Measurements from ENCODE around the gene PLXNA1.

PLXNA1 gene

DNA sequence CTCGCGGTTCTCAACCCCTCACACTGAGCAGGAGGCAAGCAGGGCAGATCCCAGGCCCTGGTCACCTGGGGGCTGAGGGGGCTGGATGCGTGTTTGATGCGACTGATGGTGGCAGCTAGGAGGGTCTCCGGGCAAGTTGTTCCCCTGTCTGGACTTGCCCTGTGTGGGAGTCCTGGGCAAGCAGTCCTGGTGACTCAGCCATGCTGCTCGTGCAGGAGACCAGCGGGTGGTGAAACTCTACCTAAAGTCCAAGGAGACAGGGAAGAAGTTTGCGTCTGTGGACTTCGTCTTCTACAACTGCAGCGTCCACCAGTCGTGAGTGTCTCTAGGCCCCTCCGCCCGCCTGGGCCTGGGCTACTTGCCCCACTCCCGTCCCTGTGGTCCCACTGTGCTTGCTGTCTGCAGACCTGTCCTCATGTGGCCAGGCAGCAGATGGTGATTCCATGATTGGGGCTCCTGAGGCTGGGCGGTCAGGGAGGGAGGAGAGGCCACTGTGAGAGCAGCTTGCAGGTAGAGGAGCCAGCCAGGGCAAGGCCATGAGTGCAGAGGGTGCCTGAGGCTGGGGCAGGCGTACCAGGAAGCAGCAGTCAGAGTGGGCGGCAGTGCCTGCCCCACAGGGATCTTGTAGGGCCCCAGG, 23.1 kb downstream of the PLXNA1 start:
- ChIA-PET CTCF (no interaction called here), POLR2A (no interaction called here)
- DNase-seq (ENCODE audit: extremely low spot score): no peak
- TF ChIP-seq, protein P1, sequence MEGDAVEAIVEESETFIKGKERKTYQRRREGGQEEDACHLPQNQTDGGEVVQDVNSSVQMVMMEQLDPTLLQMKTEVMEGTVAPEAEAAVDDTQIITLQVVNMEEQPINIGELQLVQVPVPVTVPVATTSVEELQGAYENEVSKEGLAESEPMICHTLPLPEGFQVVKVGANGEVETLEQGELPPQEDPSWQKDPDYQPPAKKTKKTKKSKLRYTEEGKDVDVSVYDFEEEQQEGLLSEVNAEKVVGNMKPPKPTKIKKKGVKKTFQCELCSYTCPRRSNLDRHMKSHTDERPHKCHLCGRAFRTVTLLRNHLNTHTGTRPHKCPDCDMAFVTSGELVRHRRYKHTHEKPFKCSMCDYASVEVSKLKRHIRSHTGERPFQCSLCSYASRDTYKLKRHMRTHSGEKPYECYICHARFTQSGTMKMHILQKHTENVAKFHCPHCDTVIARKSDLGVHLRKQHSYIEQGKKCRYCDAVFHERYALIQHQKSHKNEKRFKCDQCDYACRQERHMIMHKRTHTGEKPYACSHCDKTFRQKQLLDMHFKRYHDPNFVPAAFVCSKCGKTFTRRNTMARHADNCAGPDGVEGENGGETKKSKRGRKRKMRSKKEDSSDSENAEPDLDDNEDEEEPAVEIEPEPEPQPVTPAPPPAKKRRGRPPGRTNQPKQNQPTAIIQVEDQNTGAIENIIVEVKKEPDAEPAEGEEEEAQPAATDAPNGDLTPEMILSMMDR (IDR thresholded peaks at IDR 0.05; ENCODE audit: control extremely low read depth, extremely low read depth, low read depth, missing control alignments): no peak

DNA sequence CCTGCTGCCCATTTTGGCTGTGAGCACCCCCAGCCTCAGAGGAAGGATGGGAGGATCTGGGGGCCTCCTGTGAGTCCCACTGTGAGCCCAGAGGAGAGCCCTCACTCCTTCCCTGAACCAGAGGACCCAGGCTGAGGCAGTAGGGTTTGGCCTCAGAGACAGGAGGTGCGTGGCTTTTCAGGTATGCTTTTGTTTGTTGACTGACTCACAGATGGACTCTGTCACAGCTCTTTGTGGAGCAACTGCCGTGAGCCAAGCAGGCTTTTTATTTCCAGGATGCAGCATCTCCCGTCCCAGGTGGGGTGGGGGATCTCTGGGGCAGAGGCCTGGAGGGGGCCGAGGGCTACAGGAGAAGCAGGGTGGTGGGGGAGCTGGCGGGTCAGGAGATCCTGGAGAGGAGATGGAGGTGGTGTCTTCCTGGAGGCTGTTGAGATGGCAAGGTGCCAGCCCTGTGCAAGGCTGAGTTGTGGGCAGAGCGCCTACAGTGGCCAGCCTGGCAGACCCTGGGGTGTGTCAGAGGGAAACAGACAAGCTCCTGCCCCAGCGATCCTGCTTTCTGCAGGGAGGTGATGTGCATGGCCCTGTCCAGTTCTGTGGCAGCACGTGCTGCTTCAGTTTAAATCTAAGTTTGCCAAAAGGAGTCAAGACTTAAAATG, 24.0 kb downstream of the PLXNA1 start:
- TF ChIP-seq, protein P1 (IDR thresholded peaks at IDR 0.05; ENCODE audit: control extremely low read depth, extremely low read depth, low read depth, missing control alignments): no peak
- CTCF ChIA-PET: no interaction called here
- DNase-seq (ENCODE audit: extremely low spot score): no peak
- POLR2A ChIA-PET: no interaction called here

DNA sequence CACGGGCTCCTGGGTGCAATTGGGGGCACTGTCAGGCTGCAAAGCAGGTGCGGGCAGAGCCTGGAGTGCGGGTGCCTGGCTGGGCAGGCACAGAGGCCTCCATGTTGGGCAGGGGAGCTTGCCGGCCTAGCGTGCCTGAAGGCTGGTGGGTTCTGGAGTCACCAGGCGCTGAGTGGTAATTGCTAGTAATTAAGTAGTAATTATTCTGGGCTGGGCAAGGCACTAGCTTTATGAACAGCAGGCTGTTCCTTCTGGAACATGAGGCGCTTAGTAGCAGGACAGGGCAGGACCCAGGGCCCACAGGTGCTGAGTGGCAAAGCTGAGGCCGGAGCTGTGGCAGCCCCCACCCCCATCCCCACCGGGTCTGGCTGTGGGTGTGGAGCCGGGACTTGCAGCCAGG, 25.3 kb downstream of the PLXNA1 start:
- TF ChIP-seq, protein P1 (IDR thresholded peaks at IDR 0.05; ENCODE audit: control extremely low read depth, extremely low read depth, low read depth, missing control alignments): no peak
- no peak for DNase-seq (ENCODE audit: extremely low spot score)
- CTCF ChIA-PET: interaction anchor here (2.0 kb wide), 1 partner anchor 13 kb away, joined by 4 read pairs; no protein-coding TSS in a partner anchor
- POLR2A ChIA-PET: no interaction called here

DNA sequence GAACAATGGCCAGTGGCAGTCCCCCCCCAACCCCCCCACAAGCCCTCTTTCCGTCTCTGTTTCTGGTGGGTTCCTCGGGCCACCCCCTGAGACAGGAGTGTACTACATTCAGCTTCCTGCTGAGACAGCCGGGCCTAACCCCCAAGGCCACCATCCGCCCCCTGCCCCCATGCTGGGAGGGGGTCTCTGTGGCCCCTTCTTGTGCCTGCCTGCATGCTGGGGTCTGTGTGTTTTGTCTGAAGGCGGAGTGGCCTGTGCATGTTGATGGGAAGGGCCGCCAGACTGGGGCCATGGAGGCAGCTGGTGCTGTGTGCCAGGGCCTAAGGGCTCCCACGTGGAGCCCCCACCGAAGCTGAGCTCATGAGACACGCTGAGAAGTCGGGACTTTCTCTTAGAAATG, 26.6 kb downstream of the PLXNA1 start:
- CTCF ChIA-PET: interaction anchor here (1.9 to 2.0 kb wide), 2 partner anchors 9 to 14 kb away, joined by 4 to 5 read pairs; no protein-coding TSS in a partner anchor
- POLR2A ChIA-PET: no interaction called here
- TF ChIP-seq, protein P1 (IDR thresholded peaks at IDR 0.05; ENCODE audit: control extremely low read depth, extremely low read depth, low read depth, missing control alignments): no peak
- no peak for DNase-seq (ENCODE audit: extremely low spot score)

DNA sequence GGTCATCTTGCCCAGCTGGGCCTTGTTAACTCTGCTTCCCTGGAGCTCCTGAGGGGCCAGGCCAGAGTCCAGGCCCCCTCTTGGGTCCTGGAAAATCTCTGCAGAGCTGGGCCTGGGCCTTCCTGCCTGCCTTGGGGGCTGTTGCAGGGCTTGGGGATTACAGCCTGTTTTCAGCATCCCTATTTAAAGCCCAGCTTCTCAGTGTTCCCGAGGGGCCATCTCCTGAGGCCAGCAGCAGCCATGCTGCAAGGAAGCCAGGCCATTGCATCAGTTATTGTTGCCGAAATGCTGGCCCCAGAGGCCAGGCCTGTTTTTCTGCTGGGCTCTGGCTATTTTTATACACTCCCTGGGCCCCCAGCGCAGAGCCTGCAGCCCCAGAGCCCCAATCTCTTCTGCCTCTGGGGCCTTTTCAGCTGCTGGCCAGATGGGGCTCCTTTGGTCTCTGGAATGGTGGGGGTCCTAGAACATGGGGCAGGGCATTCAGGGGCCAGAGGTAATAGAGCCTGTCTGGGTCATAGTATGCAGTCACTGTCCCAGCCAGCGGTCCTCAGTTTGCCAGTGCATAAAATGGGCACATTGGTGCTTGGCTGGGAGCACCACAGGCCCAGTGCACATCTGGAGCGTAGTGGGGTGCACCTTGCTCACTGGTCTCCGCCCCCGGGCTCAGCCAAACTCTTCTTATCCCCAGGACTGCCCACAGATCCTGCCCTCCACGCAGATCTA, 28.5 kb downstream of the PLXNA1 start:
- ChIA-PET CTCF (interaction anchor here (1.3 kb wide), 1 partner anchor 16 kb away, joined by 3 read pairs; no protein-coding TSS in a partner anchor), POLR2A (no interaction called here)
- DNase-seq (ENCODE audit: extremely low spot score): no peak
- TF ChIP-seq, protein P1 (IDR thresholded peaks at IDR 0.05; ENCODE audit: control extremely low read depth, extremely low read depth, low read depth, missing control alignments): no peak

DNA sequence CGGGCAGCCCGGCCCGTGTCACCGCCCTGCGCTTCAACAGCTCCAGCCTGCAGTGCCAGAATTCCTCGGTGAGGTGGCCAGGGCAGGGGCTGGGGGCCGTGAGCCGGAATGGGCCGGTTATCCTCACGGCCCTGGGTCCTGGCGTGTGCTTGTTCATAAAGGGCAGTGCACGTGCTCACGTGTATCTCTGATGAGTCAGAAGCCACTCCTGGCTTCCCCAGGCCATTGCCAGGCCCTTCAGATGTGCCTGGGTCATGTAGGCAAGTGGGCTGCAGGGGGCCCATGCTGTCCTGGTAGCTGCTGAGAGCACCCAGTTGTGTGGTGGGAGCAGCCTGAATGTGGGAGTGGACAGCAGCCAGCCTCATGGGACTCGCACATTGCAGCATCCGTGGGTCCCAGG, 29.2 kb downstream of the PLXNA1 start:
- no peak for DNase-seq (ENCODE audit: extremely low spot score)
- TF ChIP-seq, protein P1 (IDR thresholded peaks at IDR 0.05; ENCODE audit: control extremely low read depth, extremely low read depth, low read depth, missing control alignments): no peak
- ChIA-PET POLR2A (no interaction called here), CTCF (no interaction called here)
